Sigmoid colon (tissue), 4 donors: ENCODE results near the gene SLC9A7.

Experiments
- CTCF ChIP-seq, 4 experiments: fragments of 450-650 bp in 3 of 4; fragments of 200-600 bp in 1 of 4; IDR thresholded peaks; one replicate each; pipeline ENCODE4 v1.5.1; 2016 to 2019; ENCODE audit warnings: antibody characterized with exemption in 4 of 4, mild to moderate bottlenecking in 3 of 4, moderate library complexity in 2 of 4
- EP300 ChIP-seq, 4 donors: sonication (generic); formaldehyde crosslinking; IDR thresholded peaks; one replicate each; pipeline ENCODE4 v1.6.1; 2017; ENCODE audit warnings: antibody characterized with exemption in 4 of 4
- POLR2A ChIP-seq, 2 donors: fragments of 450-650 bp; IDR thresholded peaks; one replicate each; pipeline ENCODE4 v1.6.1; 2016; ENCODE audit warnings: antibody characterized with exemption in 2 of 2, mild to moderate bottlenecking in 2 of 2, moderate library complexity in 2 of 2
- POLR2AphosphoS5 ChIP-seq, 4 donors: sonication (generic); formaldehyde crosslinking; IDR thresholded peaks; one replicate each; pipeline ENCODE4 v1.6.1; 2017; ENCODE audit warnings: antibody characterized with exemption in 4 of 4

- TF ChIP-seq CTCF (IDR thresholded peaks at IDR 0.05) (no peak), POLR2AphosphoS5 (IDR thresholded peaks at IDR 0.05) (no peak), POLR2A (IDR thresholded peaks at IDR 0.05) (no peak), EP300 (IDR thresholded peaks at IDR 0.05) (no peak)
These were observed 80.7 kb downstream of the SLC9A7 start for GRCh38 chrX:46678232-46678631.
